ENCODE measurements around the gene ARIH1. TPM values are rescaled to one million over a fixed set of nuclear protein-coding genes. Genes with fewer than 3 reads are reported as not detected.

Gene ARIH1
- total RNA-seq, 1 experiment from 2014 or later: 187 TPM

DNA sequence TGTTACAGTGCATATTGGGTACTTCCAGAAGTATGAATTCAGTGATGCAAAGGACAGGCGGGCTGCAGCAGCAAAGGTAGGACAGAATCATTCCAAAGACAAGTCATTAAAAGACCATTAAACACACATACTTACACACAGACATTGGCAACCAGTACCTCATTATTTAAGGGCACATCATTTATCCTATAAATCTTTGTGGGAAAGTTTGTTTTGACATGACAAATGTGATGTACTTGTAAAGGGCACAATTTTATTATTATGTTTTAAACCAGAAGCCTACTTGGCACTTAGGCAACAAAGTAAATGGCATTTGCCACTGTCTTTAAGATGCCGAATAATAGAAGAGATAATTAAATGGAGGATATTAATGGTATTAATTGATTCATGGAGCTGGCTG, 22.7 kb downstream of the ARIH1 start:
- Histone ChIP-seq H3K27ac (ENCODE audit: low read depth, low read length, poor library complexity, severe bottlenecking) (no peak overlapping the region), H3K4me1 (ENCODE audit: insufficient read depth, low read length, poor library complexity, severe bottlenecking) (peaks cover 30% of the 10 kb centered on the region), H3K36me3 (ENCODE audit: insufficient read depth, low read length, poor library complexity, severe bottlenecking) (peaks cover 12% of the 10 kb centered on the region), H3K27me3 (replicated peaks; ENCODE audit: insufficient read depth, low read depth, low read length, poor library complexity) (no peaks in the 10 kb centered on the region), H3K9me3 (ENCODE audit: low read depth, low read length, poor library complexity, severe bottlenecking) (no peaks in the 10 kb centered on the region), H3K4me3 (ENCODE audit: low read depth, low read length, poor library complexity, severe bottlenecking) (no peak overlapping the region)
- ChIA-PET POLR2A (ENCODE audit: low non-redundant PET) (no interaction called here), CTCF (no interaction called here)
- no TSS peak for BruUV-seq (replicated peaks)
- intact Hi-C loops (cut with micrococcal nuclease; ENCODE audit: unreplicated experiment): no loop called here
- no peak for DNase-seq (ENCODE audit: low spot score)
- no peak for TF ChIP-seq EZH2 (IDR thresholded peaks at IDR 0.05; ENCODE audit: borderline replicate concordance, low read depth, low read length, poor library complexity, severe bottlenecking)
- TF ChIP-seq, protein P1, sequence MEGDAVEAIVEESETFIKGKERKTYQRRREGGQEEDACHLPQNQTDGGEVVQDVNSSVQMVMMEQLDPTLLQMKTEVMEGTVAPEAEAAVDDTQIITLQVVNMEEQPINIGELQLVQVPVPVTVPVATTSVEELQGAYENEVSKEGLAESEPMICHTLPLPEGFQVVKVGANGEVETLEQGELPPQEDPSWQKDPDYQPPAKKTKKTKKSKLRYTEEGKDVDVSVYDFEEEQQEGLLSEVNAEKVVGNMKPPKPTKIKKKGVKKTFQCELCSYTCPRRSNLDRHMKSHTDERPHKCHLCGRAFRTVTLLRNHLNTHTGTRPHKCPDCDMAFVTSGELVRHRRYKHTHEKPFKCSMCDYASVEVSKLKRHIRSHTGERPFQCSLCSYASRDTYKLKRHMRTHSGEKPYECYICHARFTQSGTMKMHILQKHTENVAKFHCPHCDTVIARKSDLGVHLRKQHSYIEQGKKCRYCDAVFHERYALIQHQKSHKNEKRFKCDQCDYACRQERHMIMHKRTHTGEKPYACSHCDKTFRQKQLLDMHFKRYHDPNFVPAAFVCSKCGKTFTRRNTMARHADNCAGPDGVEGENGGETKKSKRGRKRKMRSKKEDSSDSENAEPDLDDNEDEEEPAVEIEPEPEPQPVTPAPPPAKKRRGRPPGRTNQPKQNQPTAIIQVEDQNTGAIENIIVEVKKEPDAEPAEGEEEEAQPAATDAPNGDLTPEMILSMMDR (conservative IDR thresholded peaks at IDR 0.05; ENCODE audit: low read depth, low read length): no peak

DNA sequence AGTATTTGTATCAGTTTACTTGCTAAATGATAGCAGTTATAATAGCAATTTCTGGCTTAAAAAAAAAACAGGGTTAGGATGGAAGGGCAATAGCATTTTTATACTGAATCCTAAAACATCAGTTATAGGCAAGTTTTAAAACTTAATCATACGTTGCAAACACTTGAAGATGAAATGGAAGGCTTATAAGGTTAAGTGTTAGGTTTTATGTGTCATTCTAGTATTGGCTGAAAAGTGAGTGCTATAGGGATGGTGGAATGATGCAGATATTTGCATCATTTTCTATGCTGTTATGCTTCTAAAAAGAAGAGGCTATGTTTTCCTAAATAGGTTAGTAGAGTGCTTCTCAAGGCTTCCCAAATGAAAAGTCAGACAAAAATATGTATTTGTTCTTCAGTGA, 23.3 kb downstream of the ARIH1 start:
- Histone ChIP-seq H3K9me3 (ENCODE audit: low read depth, low read length, poor library complexity, severe bottlenecking) (no peaks in the 10 kb centered on the region), H3K36me3 (ENCODE audit: insufficient read depth, low read length, poor library complexity, severe bottlenecking) (peaks cover 12% of the 10 kb centered on the region), H3K4me1 (ENCODE audit: insufficient read depth, low read length, poor library complexity, severe bottlenecking) (peaks cover 27% of the 10 kb centered on the region), H3K27me3 (replicated peaks; ENCODE audit: insufficient read depth, low read depth, low read length, poor library complexity) (no peaks in the 10 kb centered on the region), H3K4me3 (ENCODE audit: low read depth, low read length, poor library complexity, severe bottlenecking) (no peak overlapping the region), H3K27ac (ENCODE audit: low read depth, low read length, poor library complexity, severe bottlenecking) (no peak overlapping the region)
- BruUV-seq (replicated peaks): no TSS peak
- ChIA-PET POLR2A (ENCODE audit: low non-redundant PET) (no interaction called here), CTCF (no interaction called here)
- no peak for DNase-seq (ENCODE audit: low spot score)
- intact Hi-C loops (cut with micrococcal nuclease; ENCODE audit: unreplicated experiment): no loop called here
- TF ChIP-seq EZH2 (IDR thresholded peaks at IDR 0.05; ENCODE audit: borderline replicate concordance, low read depth, low read length, poor library complexity, severe bottlenecking): no peak
- TF ChIP-seq, protein P1 (conservative IDR thresholded peaks at IDR 0.05; ENCODE audit: low read depth, low read length): no peak

DNA sequence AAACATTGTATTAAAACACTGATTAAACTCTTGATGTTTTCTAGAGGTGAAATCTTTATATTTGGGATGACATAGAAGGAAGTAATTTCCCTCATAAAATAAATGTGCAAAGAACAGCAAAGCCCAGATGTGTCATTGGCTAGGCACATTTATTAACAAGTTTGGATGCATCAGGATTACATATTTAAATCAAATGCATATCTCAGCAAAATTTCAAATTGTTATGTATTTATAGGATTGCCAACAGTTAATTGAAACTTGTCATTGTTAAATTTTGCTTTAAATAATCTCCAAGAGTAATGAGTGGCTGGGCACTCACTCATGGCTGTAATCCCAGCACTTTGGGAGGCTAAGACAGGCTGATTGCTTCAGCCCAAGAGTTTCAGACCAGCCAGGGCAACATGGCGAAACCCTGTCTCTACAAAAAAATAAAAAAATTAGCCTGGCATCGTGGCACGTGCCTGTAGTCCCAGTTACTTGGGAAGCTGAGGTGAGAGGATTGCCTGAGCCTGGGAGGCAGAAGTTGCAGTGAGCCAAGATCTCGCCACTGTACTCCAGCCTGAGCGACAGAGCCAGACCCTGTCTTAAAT, 28.2 kb downstream of the ARIH1 start:
- intact Hi-C loops (cut with micrococcal nuclease; ENCODE audit: unreplicated experiment): no loop called here

More for the DNA sequence above, 28.2 kb downstream of the ARIH1 start:
- Histone ChIP-seq H3K36me3 (ENCODE audit: insufficient read depth, low read length, poor library complexity, severe bottlenecking) (peaks cover 12% of the 10 kb centered on the region), H3K9me3 (ENCODE audit: low read depth, low read length, poor library complexity, severe bottlenecking) (no peaks in the 10 kb centered on the region), H3K27me3 (replicated peaks; ENCODE audit: insufficient read depth, low read depth, low read length, poor library complexity) (no peaks in the 10 kb centered on the region), H3K4me3 (ENCODE audit: low read depth, low read length, poor library complexity, severe bottlenecking) (no peak overlapping the region), H3K4me1 (ENCODE audit: insufficient read depth, low read length, poor library complexity, severe bottlenecking) (peaks cover 1% of the 10 kb centered on the region), H3K27ac (ENCODE audit: low read depth, low read length, poor library complexity, severe bottlenecking) (no peak overlapping the region)
- ChIA-PET CTCF (no interaction called here), POLR2A (ENCODE audit: low non-redundant PET) (no interaction called here)
- no peak for TF ChIP-seq EZH2 (IDR thresholded peaks at IDR 0.05; ENCODE audit: borderline replicate concordance, low read depth, low read length, poor library complexity, severe bottlenecking)
- TF ChIP-seq, protein P1 (conservative IDR thresholded peaks at IDR 0.05; ENCODE audit: low read depth, low read length): no peak
- BruUV-seq (replicated peaks): no TSS peak
- DNase-seq (ENCODE audit: low spot score): no peak

Data from A673 (cell line).